Heart right ventricle (tissue), 16 donors: ENCODE measurements around the gene KDM2A. TPM values are rescaled to one million over a fixed set of nuclear protein-coding genes. Genes with fewer than 3 reads are reported as not detected.

Experiments
- ATAC-seq, 8 donors: fragments of 200-7000 bp; cut with Tn5 transposase; one replicate each; pipeline ENCODE4 v1.9.1; 2020; ENCODE audit warnings: mild to moderate bottlenecking in 8 of 8, moderate library complexity in 8 of 8, moderate number of reproducible peaks in 1 of 8
- DNase-seq, 2 donors: peaks; one replicate each; pipeline ENCODE4 v3.0.0-alpha.2; 2020
- H3K27ac ChIP-seq, 10 donors: fragments of 200-600 bp; sonication (generic) in 2 of 10; one replicate each; pipeline versions ENCODE4 v1.5.0 to v1.8.0; 2020 to 2022; ENCODE audit warnings: mild to moderate bottlenecking in 3 of 10
- H3K27me3 ChIP-seq, 7 donors: fragments of 200-600 bp; one replicate each; pipeline ENCODE4 v1.8.0; 2021 to 2022; ENCODE audit warnings: mild to moderate bottlenecking in 2 of 7
- H3K36me3 ChIP-seq, 9 donors: fragments of 200-600 bp; sonication (generic) in 1 of 9; one replicate each; pipeline versions ENCODE4 v1.5.0 to v1.8.0; 2020 to 2022; ENCODE audit warnings: mild to moderate bottlenecking in 2 of 9
- H3K4me1 ChIP-seq, 9 donors: fragments of 200-600 bp; sonication (generic) in 1 of 9; one replicate each; pipeline versions ENCODE4 v1.5.0 to v1.8.0; 2020 to 2022; ENCODE audit warnings: mild to moderate bottlenecking in 4 of 9
- H3K4me3 ChIP-seq, 10 donors: fragments of 200-600 bp; sonication (generic) in 2 of 10; one replicate each; pipeline versions ENCODE4 v1.5.0 to v1.8.0; 2020 to 2022; ENCODE audit warnings: mild to moderate bottlenecking in 7 of 10, moderate library complexity in 2 of 10
- H3K9me3 ChIP-seq, 11 donors: fragments of 200-600 bp in 10 of 11; sonication (generic) in 2 of 11; one replicate each; pipeline versions ENCODE4 v1.5.0 to v1.8.0; 2013 to 2022; ENCODE audit warnings: mild to moderate bottlenecking in 2 of 11, control low read depth in 1 of 11, moderate library complexity in 1 of 11
- WGBS, 2 donors: extraction: QIAGEN DNeasy Blood & Tissue Kit; methylation state at CpG; one replicate each; pipeline ENCODE4 v1.1.7; 2013; ENCODE audit warnings: inconsistent platforms in 1 of 2; 5-methylcytosine and 5-hydroxymethylcytosine counted together
- intact Hi-C, 10 donors: fragments of 100-400 bp; cut with DNase I; formaldehyde crosslinking; loops; one replicate each; pipeline versions ENCODE4 v1.11.1 to v1.14.2; 2022
- polyA plus RNA-seq, 2 donors: library from polyadenylated mRNA; stranded (reverse); fragments of 200-250 nt; gene quantifications; one replicate each; pipeline ENCODE4 v1.2.3, GENCODE V29; 2013
- total RNA-seq, 10 donors: library from RNA; stranded (reverse); fragmentation: NEBNext Ultra II Directional in 3 of 10; extraction: Animal tissue kit (Norgen Biotek cat#: 25700) in 3 of 10; gene quantifications; one replicate each; pipeline versions ENCODE4 v1.2.1 to v1.2.4, GENCODE V29; 2021 to 2023
- TF ChIP-seq, protein P1 (sequence below), 9 donors: fragments of 200-600 bp; sonication (generic) in 2 of 9; IDR thresholded peaks; one replicate each; pipeline versions ENCODE4 v1.5.0 to v1.8.0; 2021 to 2022; ENCODE audit warnings: antibody characterized with exemption in 9 of 9, mild to moderate bottlenecking in 5 of 9, moderate library complexity in 1 of 9
- donor health status: Arrhythmogenic right ventricular cardiomyopathy.
- donor health status: ischemic (EF 13 %, LVEDD 7.1; RV severe dilation, severe dysfunction).
- donor health status: healthy with polysubstance abuse.
- donor health status: DM: no; HTN: yes; CAD: no.
- donor health status: DM: no; HTN: no; CAD: no.
- donor health status: ischemic (EF 25% LVEDD 6.9; RV normal size, moderate dysfunction).
- donor health status: ischemic (EF 25% LVEDD 5.7; RV mildly dilated, moderate dysfunction).
- donor health status: healthy.
- donor health status: DM: yes; HTN: yes; CAD: no.
- donor health status: Ischemic cardiomyopathy.
- donor health status: ischemic (EF 35%, LVEDD 5.7; RV mildly dilated, moderate dysfunction).
- donor health status: nonischemic (EF 11% LVEDD 7.7; RV severe dilation, severe dysfunction).
- donor health status: DM: yes; HTN: yes; CAD: no.
- donor health status: PGD.
- donor health status: ischemic (EF 29% LVEDD 5.4; RV normal size, mild dysfunction).
- donor health status: nonischemic (EF 23%, LVEDD 6.1; RV moderate dilation, normal function).

Gene KDM2A
- total and polyA plus RNA-seq, 12 donors: 16.5 to 45.7 (median 37.1) TPM

- TF ChIP-seq, protein P1, sequence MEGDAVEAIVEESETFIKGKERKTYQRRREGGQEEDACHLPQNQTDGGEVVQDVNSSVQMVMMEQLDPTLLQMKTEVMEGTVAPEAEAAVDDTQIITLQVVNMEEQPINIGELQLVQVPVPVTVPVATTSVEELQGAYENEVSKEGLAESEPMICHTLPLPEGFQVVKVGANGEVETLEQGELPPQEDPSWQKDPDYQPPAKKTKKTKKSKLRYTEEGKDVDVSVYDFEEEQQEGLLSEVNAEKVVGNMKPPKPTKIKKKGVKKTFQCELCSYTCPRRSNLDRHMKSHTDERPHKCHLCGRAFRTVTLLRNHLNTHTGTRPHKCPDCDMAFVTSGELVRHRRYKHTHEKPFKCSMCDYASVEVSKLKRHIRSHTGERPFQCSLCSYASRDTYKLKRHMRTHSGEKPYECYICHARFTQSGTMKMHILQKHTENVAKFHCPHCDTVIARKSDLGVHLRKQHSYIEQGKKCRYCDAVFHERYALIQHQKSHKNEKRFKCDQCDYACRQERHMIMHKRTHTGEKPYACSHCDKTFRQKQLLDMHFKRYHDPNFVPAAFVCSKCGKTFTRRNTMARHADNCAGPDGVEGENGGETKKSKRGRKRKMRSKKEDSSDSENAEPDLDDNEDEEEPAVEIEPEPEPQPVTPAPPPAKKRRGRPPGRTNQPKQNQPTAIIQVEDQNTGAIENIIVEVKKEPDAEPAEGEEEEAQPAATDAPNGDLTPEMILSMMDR (IDR thresholded peaks at IDR 0.05): no peak
- no peaks in the 10 kb centered on the region for H3K27me3 ChIP-seq
- H3K36me3 ChIP-seq: peaks cover 19 to 84% (median 54%) of the 10 kb centered on the region in 9 donors
- DNase-seq (peak in 1 of 2 donors; percentile 10), ATAC-seq (no peak)
- H3K4me3 ChIP-seq: no peak overlapping the region
- WGBS, 2 donors: 81 to 84% methylated on average over 17 of the region's 17 CpGs
- peaks cover 27 to 98% (median 49%) of the 10 kb centered on the region in 9 donors for H3K4me1 ChIP-seq
- intact Hi-C loops: no loop called here
- no peaks in the 10 kb centered on the region for H3K9me3 ChIP-seq
- H3K27ac ChIP-seq: peak overlapping the region in 7 of 10 donors; percentile 46 to 98 (median 91)
Observed at GRCh38 chr11:67279589-67280340, 160.7 kb downstream of the KDM2A start.

GRCh38 chr11:67280341-67280787 is 161.3 kb downstream of the KDM2A start:
- ATAC-seq (no peak), DNase-seq (no peak)
- WGBS, 2 donors: 67 to 72% methylated on average over 13 of the region's 13 CpGs
- peaks cover 23 to 84% (median 60%) of the 10 kb centered on the region in 9 donors for H3K36me3 ChIP-seq
- no peaks in the 10 kb centered on the region for H3K27me3 ChIP-seq
- intact Hi-C loops: no loop called here
- peaks cover 21 to 98% (median 43%) of the 10 kb centered on the region in 9 donors for H3K4me1 ChIP-seq
- no peak overlapping the region for H3K4me3 ChIP-seq
- no peaks in the 10 kb centered on the region for H3K9me3 ChIP-seq
- TF ChIP-seq, protein P1 (IDR thresholded peaks at IDR 0.05): no peak
- peak overlapping the region in 6 of 10 donors; percentile 39 to 98 (median 76) for H3K27ac ChIP-seq

DNA sequence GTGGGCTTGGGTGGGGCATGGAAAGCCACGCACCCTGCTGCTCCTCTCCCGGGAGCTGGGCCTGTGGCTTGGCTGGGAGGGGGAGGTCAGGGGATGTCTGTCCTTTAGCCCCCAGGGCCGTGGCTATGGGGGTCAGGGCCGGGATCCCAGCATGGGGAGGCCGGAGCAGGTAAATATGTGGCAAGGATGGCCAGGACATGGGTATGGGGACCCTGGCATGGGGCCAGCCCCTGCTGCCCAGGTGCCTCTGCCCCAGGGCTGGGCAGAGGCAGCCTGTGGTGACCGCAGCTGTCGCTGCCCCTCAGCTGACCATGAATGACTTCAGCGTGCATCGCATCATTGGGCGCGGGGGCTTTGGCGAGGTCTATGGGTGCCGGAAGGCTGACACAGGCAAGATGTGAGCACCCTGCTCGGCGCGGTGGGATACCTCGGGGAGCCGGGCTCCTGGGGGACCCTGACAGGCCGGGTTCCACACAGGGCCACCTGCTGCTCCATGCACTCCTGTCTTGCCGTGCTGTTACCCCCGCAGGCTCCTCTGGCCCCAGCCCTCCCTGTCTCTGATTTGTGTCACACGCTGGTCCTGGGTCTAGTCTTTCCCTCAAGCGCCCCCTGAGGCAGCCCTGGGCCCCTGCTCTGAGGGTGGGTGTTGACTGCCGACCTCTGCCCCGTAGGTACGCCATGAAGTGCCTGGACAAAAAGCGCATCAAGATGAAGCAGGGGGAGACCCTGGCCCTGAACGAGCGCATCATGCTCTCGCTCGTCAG is 161.9 kb downstream of the KDM2A start:
- TF ChIP-seq, protein P1 (IDR thresholded peaks at IDR 0.05): no peak
- H3K9me3 ChIP-seq: no peaks in the 10 kb centered on the region
- peak overlapping the region in 5 of 10 donors; percentile 39 to 98 (median 64) for H3K27ac ChIP-seq
- no peaks in the 10 kb centered on the region for H3K27me3 ChIP-seq
- peaks cover 15 to 98% (median 37%) of the 10 kb centered on the region in 9 donors for H3K4me1 ChIP-seq
- peak in 1 of 2 donors; percentile 16 for DNase-seq
- 94 to 95% methylated on average over 31 of the region's 31 CpGs for WGBS, 2 donors
- H3K36me3 ChIP-seq: peaks cover 27 to 84% (median 66%) of the 10 kb centered on the region in 9 donors
- H3K4me3 ChIP-seq: no peak overlapping the region
- no peak for ATAC-seq
- intact Hi-C loops: no loop called here

DNA sequence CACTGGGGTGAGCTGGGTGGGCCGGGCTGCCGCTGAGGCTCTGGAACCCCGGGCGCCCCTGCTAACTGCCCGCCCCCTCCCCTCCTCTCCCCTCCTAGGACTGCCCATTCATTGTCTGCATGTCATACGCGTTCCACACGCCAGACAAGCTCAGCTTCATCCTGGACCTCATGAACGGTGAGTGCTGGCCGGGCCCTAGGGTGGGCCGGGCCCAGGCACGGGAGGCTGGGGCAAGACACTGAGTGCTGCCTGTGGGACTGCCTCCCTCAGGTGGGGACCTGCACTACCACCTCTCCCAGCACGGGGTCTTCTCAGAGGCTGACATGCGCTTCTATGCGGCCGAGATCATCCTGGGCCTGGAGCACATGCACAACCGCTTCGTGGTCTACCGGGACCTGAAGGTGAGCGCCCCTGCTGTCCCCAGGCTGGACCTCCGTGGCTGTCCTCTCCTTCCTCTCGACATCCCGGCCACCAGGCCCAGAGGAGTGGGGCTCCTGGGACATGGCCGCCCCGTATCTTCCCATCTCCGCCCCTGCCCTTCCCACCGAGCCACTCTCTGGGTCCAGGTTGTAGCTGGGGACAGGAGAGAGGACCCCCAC is 162.6 kb downstream of the KDM2A start:
- H3K27ac ChIP-seq: peak overlapping the region in 3 of 10 donors; percentile 15 to 98 (median 36)
- 92 to 93% methylated on average over 26 to 27 of the region's 27 CpGs for WGBS, 2 donors
- no peak for DNase-seq

More for the DNA sequence above, 162.6 kb downstream of the KDM2A start:
- intact Hi-C loops: no loop called here
- no peak for ATAC-seq
- peaks cover 27 to 90% (median 68%) of the 10 kb centered on the region in 9 donors for H3K36me3 ChIP-seq
- H3K4me3 ChIP-seq: no peak overlapping the region
- no peaks in the 10 kb centered on the region for H3K27me3 ChIP-seq
- TF ChIP-seq, protein P1 (IDR thresholded peaks at IDR 0.05): no peak
- no peaks in the 10 kb centered on the region for H3K9me3 ChIP-seq
- H3K4me1 ChIP-seq: peaks cover 12 to 98% (median 34%) of the 10 kb centered on the region in 9 donors
